HG03342 (cell line): Measurements from ENCODE around the gene PTPRE.
A peak's percentile ranks its signal among the peaks of the same experiment; 100 is the strongest.

Experiments
- ATAC-seq: cut with Tn5 transposase; IDR thresholded peaks from one replicate; pipeline ENCODE4 v1.9.1; 2021; ENCODE audit warnings: mild to moderate bottlenecking, moderate library complexity; ENCODE audit not compliant: unreplicated experiment

Gene PTPRE

GRCh38 chr10:128068398-128069285 is 161.7 kb downstream of the PTPRE start:
- ATAC-seq, result no peak

DNA sequence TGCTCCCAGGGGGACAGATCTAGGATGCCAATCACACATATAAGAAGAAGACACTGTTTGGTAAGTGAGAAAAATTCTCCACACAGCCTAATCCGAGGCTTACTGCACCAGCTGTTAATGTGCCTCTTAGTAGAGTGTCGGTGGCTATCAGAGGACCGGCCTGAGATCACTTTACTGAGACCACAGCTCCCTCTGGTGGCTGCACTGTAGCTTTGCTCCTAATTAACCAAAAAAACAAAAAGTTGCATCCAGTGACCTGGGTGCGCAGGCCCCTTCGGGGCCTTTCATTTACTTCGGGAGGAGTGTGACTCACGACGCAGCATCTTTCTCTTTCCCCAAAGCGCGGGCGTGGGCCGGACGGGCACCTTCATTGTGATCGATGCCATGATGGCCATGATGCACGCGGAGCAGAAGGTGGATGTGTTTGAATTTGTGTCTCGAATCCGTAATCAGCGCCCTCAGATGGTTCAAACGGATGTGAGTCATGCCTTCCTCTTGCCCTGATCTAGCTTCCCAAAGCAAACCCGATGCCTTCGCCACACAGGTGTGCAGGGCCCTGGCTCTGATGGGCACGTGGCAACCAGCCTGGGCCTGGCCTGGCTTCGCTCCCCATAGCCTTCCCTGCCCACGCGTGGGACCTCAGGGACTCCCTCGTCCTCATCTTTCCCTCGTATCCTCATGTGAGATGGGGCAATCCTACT is 162.6 kb downstream of the PTPRE start:
- ATAC-seq, result peak; percentile 37

- no peak for ATAC-seq
Measured at GRCh38 chr10:128070161-128070560, 163.3 kb downstream of the PTPRE start.

DNA sequence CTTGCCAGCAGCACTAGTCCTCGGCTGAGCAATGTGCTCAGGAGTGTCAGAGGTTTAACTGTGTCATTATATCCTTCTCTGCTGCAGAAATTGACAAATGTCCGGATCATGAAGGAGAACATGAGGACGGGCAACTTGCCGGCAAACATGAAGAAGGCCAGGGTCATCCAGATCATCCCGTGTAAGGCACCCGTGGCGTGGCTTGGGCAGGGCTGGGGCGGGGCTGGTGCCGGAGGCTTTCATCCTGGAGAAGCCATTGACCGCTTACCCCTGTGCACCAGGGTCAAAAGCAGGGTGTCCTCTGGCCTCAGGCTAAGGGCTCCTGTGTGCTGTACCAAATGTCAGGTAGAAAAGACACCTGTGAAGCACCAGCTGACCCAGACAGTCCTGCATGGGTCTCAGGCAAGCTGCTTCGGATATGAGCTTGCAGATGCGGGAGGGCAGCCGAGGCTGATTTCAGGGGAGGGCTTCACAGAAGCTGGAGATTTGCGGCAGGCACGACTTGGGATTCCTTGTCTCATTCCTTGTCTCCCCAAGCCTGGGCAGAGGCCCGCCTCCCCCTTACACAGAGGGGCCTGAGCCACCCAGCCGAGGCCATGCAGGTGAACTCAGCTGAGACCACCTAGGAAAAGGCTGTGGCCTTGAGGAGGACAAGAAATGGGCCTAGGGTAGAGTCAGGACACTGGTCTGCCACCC is 164.0 kb downstream of the PTPRE start:
- no peak for ATAC-seq

- ATAC-seq, result no peak
Measured at GRCh38 chr10:128071417-128071782, 164.5 kb downstream of the PTPRE start.

DNA sequence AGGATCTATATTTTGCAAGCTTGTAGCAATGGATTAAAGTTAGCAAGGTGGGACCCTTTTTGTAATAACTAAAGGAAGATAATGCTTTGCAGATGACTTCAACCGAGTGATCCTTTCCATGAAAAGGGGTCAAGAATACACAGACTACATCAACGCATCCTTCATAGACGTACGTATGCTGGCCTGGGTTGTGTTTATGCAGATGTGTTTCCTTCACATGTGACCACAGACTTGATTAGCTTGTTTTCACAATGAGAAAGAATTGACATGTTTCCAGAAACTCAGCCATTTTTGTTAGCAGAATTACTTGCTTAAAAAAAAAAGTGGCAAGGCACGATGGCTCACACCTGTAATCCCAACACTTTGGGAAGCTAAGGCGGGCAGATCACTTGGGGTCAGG is 165.1 kb downstream of the PTPRE start:
- no peak for ATAC-seq

- no peak for ATAC-seq
Measured at GRCh38 chr10:128072941-128073645, 166.2 kb downstream of the PTPRE start.

GRCh38 chr10:128073890-128074289 is 167.0 kb downstream of the PTPRE start:
- ATAC-seq, result no peak

- ATAC-seq, result no peak
Measured at GRCh38 chr10:128074589-128074988, 167.7 kb downstream of the PTPRE start.

GRCh38 chr10:128077155-128077875 is 170.4 kb downstream of the PTPRE start:
- no peak for ATAC-seq

GRCh38 chr10:128078136-128078969 is 171.4 kb downstream of the PTPRE start:
- ATAC-seq, result peak; percentile 68

DNA sequence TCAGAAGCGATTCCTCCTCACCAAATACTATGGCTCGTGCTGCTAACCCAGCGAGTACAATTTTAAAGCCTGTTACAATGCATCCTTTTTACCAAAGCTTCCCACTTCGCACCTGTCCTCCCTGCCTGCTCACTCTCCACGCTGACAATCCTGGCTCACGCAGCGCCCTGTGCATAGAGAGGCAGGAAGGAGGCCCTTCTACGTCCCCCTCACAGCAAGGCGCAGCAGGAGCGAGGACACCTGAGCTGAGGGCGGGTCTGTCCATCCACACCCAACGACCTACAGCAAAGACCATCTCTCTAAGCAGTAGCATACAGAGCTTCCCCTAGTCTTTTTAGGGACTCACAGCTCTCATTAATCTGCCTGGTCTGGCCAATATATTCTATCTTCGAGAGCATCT is 173.3 kb downstream of the PTPRE start:
- no peak for ATAC-seq

GRCh38 chr10:128080641-128081040 is 173.7 kb downstream of the PTPRE start:
- ATAC-seq, result no peak

- ATAC-seq, result no peak
Measured at GRCh38 chr10:128081222-128081621, 174.3 kb downstream of the PTPRE start.

DNA sequence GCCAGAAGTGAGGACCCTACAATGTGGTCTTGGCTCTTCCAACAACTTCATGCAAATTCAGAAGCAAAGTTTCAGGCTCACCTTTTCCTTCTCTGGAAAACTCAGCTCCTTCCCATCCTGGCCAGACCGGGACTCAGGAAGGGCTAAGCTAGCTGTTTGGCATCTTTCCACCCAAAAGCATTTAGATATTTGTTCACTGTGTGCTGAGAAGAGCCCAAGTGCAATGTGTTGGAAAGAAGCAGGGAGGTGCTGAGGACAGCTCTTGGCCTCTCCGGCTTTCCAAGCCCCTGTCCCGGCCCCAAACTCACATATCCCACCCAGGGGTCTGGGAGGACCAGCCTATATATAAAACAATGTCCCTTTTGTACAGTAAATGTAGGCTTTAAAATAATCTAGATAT is 174.8 kb downstream of the PTPRE start:
- ATAC-seq, result no peak

DNA sequence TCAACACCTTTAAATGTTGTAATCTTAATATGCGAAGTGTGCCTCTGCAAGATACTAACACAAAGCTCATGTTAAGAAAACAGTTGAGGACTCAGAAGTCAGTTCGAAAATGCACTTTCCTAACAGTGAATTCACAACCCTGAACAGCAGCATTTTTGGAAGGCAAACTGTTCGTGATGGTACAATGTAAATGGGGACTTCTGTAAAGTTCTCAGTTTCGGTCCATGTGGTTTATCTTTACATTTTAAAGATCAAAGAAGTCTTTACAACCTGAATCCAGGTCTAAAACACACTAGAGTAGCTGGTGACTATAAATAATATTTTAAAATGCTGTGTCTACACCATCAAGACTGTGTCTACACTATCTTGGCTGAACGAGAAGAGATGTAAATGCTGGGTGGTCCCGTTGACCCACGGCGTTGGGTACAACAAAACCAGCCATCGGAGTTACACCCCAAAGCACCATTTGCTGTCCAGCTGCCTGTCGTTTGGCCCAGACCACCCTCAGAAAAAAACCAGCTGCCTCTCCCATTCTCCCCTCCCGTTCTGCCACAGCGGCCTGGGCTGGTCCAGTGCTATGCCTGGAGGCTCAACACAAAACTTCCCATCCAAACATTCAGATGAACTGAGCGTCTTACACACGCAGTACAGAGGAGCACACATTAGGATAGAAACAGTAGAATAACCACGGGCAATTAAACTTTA is 176.4 kb downstream of the PTPRE start:
- ATAC-seq, result no peak

DNA sequence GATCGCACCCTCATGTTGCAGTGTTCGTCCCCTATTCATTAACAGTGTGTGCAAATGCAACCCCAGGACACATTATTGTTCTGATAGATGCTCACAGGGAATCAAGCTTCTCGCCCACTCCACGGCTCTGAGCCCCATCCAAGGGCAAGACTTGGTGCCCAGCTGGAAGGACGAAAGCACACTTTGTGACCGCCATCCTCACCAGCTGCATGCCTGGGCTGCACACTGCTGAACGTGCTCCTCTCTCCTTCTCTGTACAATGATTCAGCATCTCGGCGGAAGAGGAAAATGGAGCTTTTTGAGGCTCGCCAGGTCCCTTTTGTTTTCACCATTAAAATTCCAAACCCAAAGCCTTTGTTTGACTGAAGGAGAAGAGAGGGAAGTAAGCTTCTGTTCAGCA is 177.5 kb downstream of the PTPRE start:
- no peak for ATAC-seq

DNA sequence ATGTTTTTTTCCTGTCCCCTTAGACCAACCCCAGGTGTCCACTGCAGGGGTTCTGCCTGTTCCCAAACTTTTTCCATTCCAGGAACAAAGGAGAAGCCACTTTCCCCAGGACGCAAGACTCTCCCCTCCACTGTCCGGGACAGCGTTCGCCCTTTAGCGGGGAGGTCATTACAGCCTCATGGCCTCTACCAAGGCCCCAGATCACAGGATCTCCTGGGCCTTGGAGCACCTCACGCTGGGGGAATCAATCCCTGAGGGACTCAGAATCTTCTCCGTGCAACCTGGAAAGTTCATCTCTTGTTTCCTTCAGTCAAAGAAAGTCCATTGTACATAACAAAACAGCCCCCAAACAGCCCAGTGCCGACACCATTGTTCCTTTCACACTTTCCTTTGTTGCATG is 178.1 kb downstream of the PTPRE start:
- no peak for ATAC-seq
